ENCODE data around the gene SSBP3. TPM values are rescaled to one million over a fixed set of nuclear protein-coding genes. Genes with fewer than 3 reads are reported as not detected.

The SSBP3 gene
- total RNA-seq, 3 donors from 2014 or later, result 21.3 to 28.0 (median 25.6) TPM

- no peak for DNase-seq (ENCODE audit: low spot score in 2 of 2)
- no peak overlapping the region for H3K4me3 ChIP-seq
- H3K27ac ChIP-seq, result peak overlapping the region; percentile 59 to 62
- TF ChIP-seq POLR2AphosphoS5 (IDR thresholded peaks at IDR 0.05) (no peak), POLR2A (IDR thresholded peaks at IDR 0.05) (no peak)
- H3K9me3 ChIP-seq, result no peaks in the 10 kb centered on the region
- intact Hi-C loops (cut with DNase I; ENCODE audit: low total_unique reads), result loop anchor here (10.0 kb wide), 1 partner anchor 137 kb away; the partner anchor contains the start of gene SSBP3
- H3K27me3 ChIP-seq, result no peaks in the 10 kb centered on the region
- peaks cover under 1 to 5% of the 10 kb centered on the region in 2 donors for H3K4me1 ChIP-seq
- H3K36me3 ChIP-seq, result no peaks in the 10 kb centered on the region
These were observed 138.1 kb downstream of the SSBP3 start for GRCh38 chr1:54267815-54268761.

- no peak overlapping the region for H3K27ac ChIP-seq
- no peaks in the 10 kb centered on the region for H3K4me1 ChIP-seq
- TF ChIP-seq POLR2AphosphoS5 (IDR thresholded peaks at IDR 0.05) (no peak), POLR2A (IDR thresholded peaks at IDR 0.05) (no peak), CTCF (IDR thresholded peaks at IDR 0.05) (no peak)
- H3K36me3 ChIP-seq, result no peaks in the 10 kb centered on the region
- intact Hi-C loops (cut with DNase I; ENCODE audit: low total_unique reads), result loop anchor here (10.0 kb wide), 1 partner anchor 138 kb away; the partner anchor contains the start of gene SSBP3
- DNase-seq (ENCODE audit: low spot score in 2 of 2), result no peak
- no peak overlapping the region for H3K4me3 ChIP-seq
- no peaks in the 10 kb centered on the region for H3K27me3 ChIP-seq
- H3K9me3 ChIP-seq, result no peaks in the 10 kb centered on the region
These were observed 139.3 kb downstream of the SSBP3 start for GRCh38 chr1:54266908-54267307.

GRCh38 chr1:54266195-54266594 lies 140.0 kb downstream of the SSBP3 start:
- intact Hi-C loops (cut with DNase I; ENCODE audit: low total_unique reads), result loop anchor here (10.0 kb wide), 1 partner anchor 139 kb away; the partner anchor contains the start of gene SSBP3

GRCh38 chr1:54265659-54266058 lies 140.5 kb downstream of the SSBP3 start:
- no peaks in the 10 kb centered on the region for H3K9me3 ChIP-seq
- H3K4me1 ChIP-seq, result no peaks in the 10 kb centered on the region
- no peaks in the 10 kb centered on the region for H3K27me3 ChIP-seq
- H3K36me3 ChIP-seq, result no peaks in the 10 kb centered on the region
- no peak for DNase-seq (ENCODE audit: low spot score in 2 of 2)
- no peak for TF ChIP-seq POLR2A (IDR thresholded peaks at IDR 0.05)
- no peak for TF ChIP-seq POLR2AphosphoS5 (IDR thresholded peaks at IDR 0.05)
- TF ChIP-seq CTCF (IDR thresholded peaks at IDR 0.05), result no peak
- no peak overlapping the region for H3K4me3 ChIP-seq
- intact Hi-C loops (cut with DNase I; ENCODE audit: low total_unique reads), result loop anchor here (10.0 kb wide), 1 partner anchor 139 kb away; the partner anchor contains the start of gene SSBP3
- no peak overlapping the region for H3K27ac ChIP-seq

More at GRCh38 chr1:54266195-54266594, 140.0 kb downstream of the SSBP3 start:
- Histone ChIP-seq H3K27ac (no peak overlapping the region), H3K36me3 (no peaks in the 10 kb centered on the region), H3K27me3 (no peaks in the 10 kb centered on the region), H3K9me3 (no peaks in the 10 kb centered on the region), H3K4me1 (no peaks in the 10 kb centered on the region), H3K4me3 (no peak overlapping the region)
- TF ChIP-seq POLR2AphosphoS5 (IDR thresholded peaks at IDR 0.05) (no peak), CTCF (IDR thresholded peaks at IDR 0.05) (no peak), POLR2A (IDR thresholded peaks at IDR 0.05) (no peak)
- no peak for DNase-seq (ENCODE audit: low spot score in 2 of 2)

- H3K27ac ChIP-seq, result no peak overlapping the region
- H3K27me3 ChIP-seq, result no peaks in the 10 kb centered on the region
- DNase-seq (ENCODE audit: low spot score in 2 of 2), result no peak
- intact Hi-C loops (cut with DNase I; ENCODE audit: low total_unique reads), result loop anchor here (10.0 kb wide), 1 partner anchor 140 kb away; the partner anchor contains the start of gene SSBP3
- H3K4me1 ChIP-seq, result no peaks in the 10 kb centered on the region
- no peaks in the 10 kb centered on the region for H3K36me3 ChIP-seq
- no peak for TF ChIP-seq CTCF (IDR thresholded peaks at IDR 0.05)
- TF ChIP-seq POLR2AphosphoS5 (IDR thresholded peaks at IDR 0.05), result no peak
- TF ChIP-seq POLR2A (IDR thresholded peaks at IDR 0.05), result no peak
- no peaks in the 10 kb centered on the region for H3K9me3 ChIP-seq
- no peak overlapping the region for H3K4me3 ChIP-seq
These were observed 141.1 kb downstream of the SSBP3 start for GRCh38 chr1:54265126-54265525.

Data from breast epithelium (tissue), 4 donors.